Natural killer cell treated with Interleukin-12 subunit alpha and Interleukin-12 subunit beta and Interleukin-15 and Interleukin-18, amount 100 ng/mL, for 72 hours (primary cell): ENCODE results near the gene BMP6. TPM values are rescaled to one million over a fixed set of nuclear protein-coding genes. Genes with fewer than 3 reads are reported as not detected.

Experiments used
- ATAC-seq, 2 donors: fragments of 150-1000 bp; cut with Tn5 transposase in 1 of 2; sonication (Bioruptor Pico), chemical (Tn5 transposase) in 1 of 2; 2 replicates each; pipeline ENCODE4 v1.10.0; 2021
- DNase-seq: peaks from one replicate; pipeline ENCODE4 v3.0.0; 2022; ENCODE audit warnings: low spot score
- H3K27ac Mint-ChIP-seq, 2 donors: 1 replicate in 1 of 2; 2 replicates in 1 of 2; pipeline ENCODE4 v1.8.0; 2022; ENCODE audit warnings: mixed read lengths in 2 of 2, mild to moderate bottlenecking in 1 of 2, moderate library complexity in 1 of 2
- H3K27me3 Mint-ChIP-seq, 2 donors: 1 replicate in 1 of 2; 2 replicates in 1 of 2; pipeline ENCODE4 v1.8.0; 2022; ENCODE audit warnings: mixed read lengths in 2 of 2
- H3K36me3 Mint-ChIP-seq: one replicate; pipeline ENCODE4 v1.8.0; 2022; ENCODE audit warnings: mixed read lengths
- H3K4me1 Mint-ChIP-seq, 2 donors: 1 replicate in 1 of 2; 2 replicates in 1 of 2; pipeline ENCODE4 v1.8.0; 2022; ENCODE audit warnings: low read depth in 2 of 2, mixed read lengths in 2 of 2, mild to moderate bottlenecking in 1 of 2
- H3K4me3 Mint-ChIP-seq: one replicate; pipeline ENCODE4 v1.8.0; 2022; ENCODE audit warnings: mixed read lengths
- H3K9me3 Mint-ChIP-seq: 2 replicates; pipeline ENCODE4 v1.8.0; 2022; ENCODE audit warnings: mixed read lengths
- total RNA-seq, 2 donors: library from RNA; stranded (reverse); gene quantifications; one replicate each; pipeline ENCODE4 v1.2.3, GENCODE V29; 2022

The BMP6 gene
- total RNA-seq, 2 donors from 2014 or later = not detected

- H3K9me3 Mint-ChIP-seq = no peaks in the 10 kb centered on the region
- H3K27me3 Mint-ChIP-seq = no peaks in the 10 kb centered on the region
- H3K4me1 Mint-ChIP-seq = peaks cover 0 to 6% of the 10 kb centered on the region in 2 donors
- no peak for DNase-seq
- H3K27ac Mint-ChIP-seq = no peak overlapping the region
- no peak for ATAC-seq
- H3K36me3 Mint-ChIP-seq = peaks cover 30% of the 10 kb centered on the region
- H3K4me3 Mint-ChIP-seq = no peak overlapping the region
Observed at GRCh38 chr6:7900621-7901020, 174.7 kb downstream of the BMP6 start.

GRCh38 chr6:7901056-7901455, 175.2 kb downstream of the BMP6 start:
- Mint-ChIP-seq H3K4me1 (peaks cover 0 to 6% of the 10 kb centered on the region in 2 donors), H3K4me3 (no peak overlapping the region), H3K36me3 (peaks cover 26% of the 10 kb centered on the region), H3K9me3 (no peaks in the 10 kb centered on the region), H3K27me3 (no peaks in the 10 kb centered on the region), H3K27ac (no peak overlapping the region)
- ATAC-seq (no peak), DNase-seq (no peak)

- no peaks in the 10 kb centered on the region for H3K9me3 Mint-ChIP-seq
- no peak overlapping the region for H3K27ac Mint-ChIP-seq
- peaks cover 22% of the 10 kb centered on the region for H3K36me3 Mint-ChIP-seq
- DNase-seq (no peak), ATAC-seq (no peak)
- H3K4me1 Mint-ChIP-seq = peaks cover 0 to 6% of the 10 kb centered on the region in 2 donors
- H3K4me3 Mint-ChIP-seq = no peak overlapping the region
- no peaks in the 10 kb centered on the region for H3K27me3 Mint-ChIP-seq
Observed at GRCh38 chr6:7901780-7902179, 175.9 kb downstream of the BMP6 start.

GRCh38 chr6:7902221-7902620, 176.3 kb downstream of the BMP6 start:
- H3K9me3 Mint-ChIP-seq = no peaks in the 10 kb centered on the region
- H3K27me3 Mint-ChIP-seq = no peaks in the 10 kb centered on the region
- peaks cover 22% of the 10 kb centered on the region for H3K36me3 Mint-ChIP-seq
- DNase-seq (no peak), ATAC-seq (no peak)
- H3K4me1 Mint-ChIP-seq = peaks cover 0 to 6% of the 10 kb centered on the region in 2 donors
- H3K27ac Mint-ChIP-seq = no peak overlapping the region
- no peak overlapping the region for H3K4me3 Mint-ChIP-seq

- H3K36me3 Mint-ChIP-seq = peaks cover 18% of the 10 kb centered on the region
- no peak for ATAC-seq
- H3K9me3 Mint-ChIP-seq = no peaks in the 10 kb centered on the region
- no peak overlapping the region for H3K27ac Mint-ChIP-seq
- H3K27me3 Mint-ChIP-seq = no peaks in the 10 kb centered on the region
- peaks cover 4 to 9% of the 10 kb centered on the region in 2 donors for H3K4me1 Mint-ChIP-seq
- no peak for DNase-seq
- no peak overlapping the region for H3K4me3 Mint-ChIP-seq
Observed at GRCh38 chr6:7902867-7903266, 177.0 kb downstream of the BMP6 start.

GRCh38 chr6:7903673-7904072, 177.8 kb downstream of the BMP6 start:
- ATAC-seq (no peak), DNase-seq (no peak)
- Mint-ChIP-seq H3K27ac (no peak overlapping the region), H3K9me3 (no peaks in the 10 kb centered on the region), H3K27me3 (no peaks in the 10 kb centered on the region), H3K36me3 (peaks cover 10% of the 10 kb centered on the region), H3K4me3 (no peak overlapping the region), H3K4me1 (peaks cover 5 to 9% of the 10 kb centered on the region in 2 donors)

GRCh38 chr6:7904654-7905319, 178.9 kb downstream of the BMP6 start:
- peaks cover 5 to 14% of the 10 kb centered on the region in 2 donors for H3K4me1 Mint-ChIP-seq
- H3K36me3 Mint-ChIP-seq = peaks cover 7% of the 10 kb centered on the region
- ATAC-seq (no peak), DNase-seq (no peak)
- no peaks in the 10 kb centered on the region for H3K9me3 Mint-ChIP-seq
- H3K4me3 Mint-ChIP-seq = no peak overlapping the region
- H3K27me3 Mint-ChIP-seq = no peaks in the 10 kb centered on the region
- peak overlapping the region in 1 of 2 donors; percentile 28 for H3K27ac Mint-ChIP-seq

- DNase-seq (no peak), ATAC-seq (no peak)
- H3K9me3 Mint-ChIP-seq = no peaks in the 10 kb centered on the region
- H3K4me1 Mint-ChIP-seq = peaks cover 5 to 14% of the 10 kb centered on the region in 2 donors
- no peaks in the 10 kb centered on the region for H3K27me3 Mint-ChIP-seq
- no peak overlapping the region for H3K4me3 Mint-ChIP-seq
- peak overlapping the region in 1 of 2 donors; percentile 28 for H3K27ac Mint-ChIP-seq
- peaks cover 7% of the 10 kb centered on the region for H3K36me3 Mint-ChIP-seq
Observed at GRCh38 chr6:7905416-7905815, 179.5 kb downstream of the BMP6 start.

GRCh38 chr6:7906741-7907140, 180.8 kb downstream of the BMP6 start:
- H3K27ac Mint-ChIP-seq = no peak overlapping the region
- H3K4me3 Mint-ChIP-seq = no peak overlapping the region
- H3K36me3 Mint-ChIP-seq = peaks cover 7% of the 10 kb centered on the region
- DNase-seq (no peak), ATAC-seq (no peak)
- H3K9me3 Mint-ChIP-seq = no peaks in the 10 kb centered on the region
- H3K4me1 Mint-ChIP-seq = peaks cover 10 to 14% of the 10 kb centered on the region in 2 donors
- H3K27me3 Mint-ChIP-seq = no peaks in the 10 kb centered on the region

GRCh38 chr6:7907159-7907558, 181.3 kb downstream of the BMP6 start:
- H3K36me3 Mint-ChIP-seq = peaks cover 7% of the 10 kb centered on the region
- ATAC-seq = no peak
- no peaks in the 10 kb centered on the region for H3K9me3 Mint-ChIP-seq
- H3K27me3 Mint-ChIP-seq = no peaks in the 10 kb centered on the region
- no peak overlapping the region for H3K4me3 Mint-ChIP-seq
- no peak for DNase-seq
- H3K4me1 Mint-ChIP-seq = peaks cover 10 to 14% of the 10 kb centered on the region in 2 donors
- no peak overlapping the region for H3K27ac Mint-ChIP-seq

- Mint-ChIP-seq H3K36me3 (no peaks in the 10 kb centered on the region), H3K27me3 (no peaks in the 10 kb centered on the region), H3K27ac (peak overlapping the region; percentile 24 to 55), H3K4me1 (peaks cover 10 to 14% of the 10 kb centered on the region in 2 donors), H3K4me3 (peak overlapping the region; percentile 84), H3K9me3 (no peaks in the 10 kb centered on the region)
- peak; percentile 72 for DNase-seq
- ATAC-seq = peak; percentile 66 to 67
Observed at GRCh38 chr6:7909323-7910276, 183.7 kb downstream of the BMP6 start.

- H3K9me3 Mint-ChIP-seq = no peaks in the 10 kb centered on the region
- H3K27ac Mint-ChIP-seq = no peak overlapping the region
- no peak overlapping the region for H3K4me3 Mint-ChIP-seq
- peaks cover 9 to 10% of the 10 kb centered on the region in 2 donors for H3K4me1 Mint-ChIP-seq
- H3K27me3 Mint-ChIP-seq = no peaks in the 10 kb centered on the region
- H3K36me3 Mint-ChIP-seq = no peaks in the 10 kb centered on the region
- ATAC-seq (peak; percentile 54 to 60), DNase-seq (no peak)
Observed at GRCh38 chr6:7910298-7910653, 184.4 kb downstream of the BMP6 start.

GRCh38 chr6:7910654-7911344, 184.9 kb downstream of the BMP6 start, which contains the start of gene TXNDC5:
Gene TXNDC5, minus strand, starts transcription at chr6:7910788. Its CDS starts 12 bp downstream, at chr6:7910776.
- DNase-seq (peak; percentile 83), ATAC-seq (peak; percentile 89 to 94)
- Mint-ChIP-seq H3K27ac (peak within 1 kb of the TSS; percentile 24 to 55), H3K9me3 (no peaks in the 10 kb centered on the region), H3K27me3 (no peaks in the 10 kb centered on the region), H3K4me3 (peak within 1 kb of the TSS; percentile 84), H3K4me1 (peaks cover 9 to 10% of the 10 kb centered on the region in 2 donors), H3K36me3 (no peaks in the 10 kb centered on the region)
